HG02884 (cell line): Measurements from ENCODE around the gene BCO1.

Source experiments
- ATAC-seq: cut with Tn5 transposase; IDR thresholded peaks from one replicate; pipeline ENCODE4 v1.9.1; 2021; ENCODE audit warnings: mild to moderate bottlenecking, moderate library complexity; ENCODE audit not compliant: unreplicated experiment

BCO1 gene

GRCh38 chr16:81315271-81316175 lies 77.0 kb downstream of the BCO1 start:
- ATAC-seq = peak; percentile 32

- no peak for ATAC-seq
Observed at GRCh38 chr16:81316176-81316496, 77.6 kb downstream of the BCO1 start.

GRCh38 chr16:81318711-81319110 lies 80.2 kb downstream of the BCO1 start:
- no peak for ATAC-seq

GRCh38 chr16:81319221-81319912 lies 80.9 kb downstream of the BCO1 start:
- no peak for ATAC-seq

- no peak for ATAC-seq
Observed at GRCh38 chr16:81321039-81321438, 82.5 kb downstream of the BCO1 start.

- ATAC-seq = no peak
Observed at GRCh38 chr16:81321536-81321935, 83.0 kb downstream of the BCO1 start.

- no peak for ATAC-seq
Observed at GRCh38 chr16:81324808-81325207, 86.3 kb downstream of the BCO1 start.

GRCh38 chr16:81327011-81327410 lies 88.5 kb downstream of the BCO1 start:
- ATAC-seq = no peak

GRCh38 chr16:81327447-81328196 lies 89.1 kb downstream of the BCO1 start:
- ATAC-seq = no peak

- no peak for ATAC-seq
Observed at GRCh38 chr16:81329947-81330346, 91.5 kb downstream of the BCO1 start.

- ATAC-seq = no peak
Observed at GRCh38 chr16:81333356-81333755, 94.9 kb downstream of the BCO1 start.

GRCh38 chr16:81335669-81336068 lies 97.2 kb downstream of the BCO1 start:
- no peak for ATAC-seq

- no peak for ATAC-seq
Observed at GRCh38 chr16:81337097-81337496, 98.6 kb downstream of the BCO1 start.
